Fibroblast of lung (primary cell): ENCODE measurements around the gene SELL. TPM values are rescaled to one million over a fixed set of nuclear protein-coding genes. Genes with fewer than 3 reads are reported as not detected.
"Not testable (repeated sequence)": the region's sequence is repeated elsewhere in the genome, so short reads cannot be mapped to it uniquely, and the experiment has no call there.

Source experiments
- DNase-seq, 2 donors: peaks; one replicate each; pipeline versions ENCODE4 v3.0.0 to v3.0.0-alpha.2; 2010; ENCODE audit warnings: low read depth in 2 of 2
- H2AFZ ChIP-seq: 2 replicates; pipeline ENCODE4 v1.5.1; 2012; ENCODE audit warnings: low read length, control low read depth, inconsistent platforms
- H3K27ac ChIP-seq: 2 replicates; pipeline ENCODE4 v1.5.1; 2011; ENCODE audit warnings: low read length, control low read depth; ENCODE audit not compliant: insufficient read depth
- H3K27me3 ChIP-seq: 2 replicates; pipeline ENCODE4 v1.5.1; 2011; ENCODE audit warnings: mild to moderate bottlenecking, low read length; ENCODE audit not compliant: control insufficient read depth, insufficient read depth
- H3K36me3 ChIP-seq: 2 replicates; pipeline ENCODE4 v1.5.1; 2011; ENCODE audit warnings: low read length; ENCODE audit not compliant: control insufficient read depth, insufficient read depth
- H3K4me1 ChIP-seq: 2 replicates; pipeline ENCODE4 v1.5.1; 2011; ENCODE audit warnings: low read length; ENCODE audit not compliant: control insufficient read depth, insufficient read depth; ENCODE audit errors: extremely low read depth
- H3K4me2 ChIP-seq: 2 replicates; pipeline ENCODE4 v1.5.1; 2011; ENCODE audit warnings: low read length, control low read depth; ENCODE audit not compliant: insufficient read depth; ENCODE audit errors: extremely low read depth
- H3K4me3 ChIP-seq, 4 experiments: fragments of 200-600 bp in 1 of 4; sonication (generic) in 1 of 4; replicated peaks in 1 of 4; 2 replicates each; pipeline ENCODE4 v1.5.1; 2011 to 2016; ENCODE audit warnings: low read length in 4 of 4, low read depth in 3 of 4, mild to moderate bottlenecking in 3 of 4, control low read depth in 2 of 4, inconsistent platforms in 1 of 4, mixed read lengths in 1 of 4; ENCODE audit not compliant: insufficient read depth in 1 of 4; ENCODE audit errors: control extremely low read depth in 1 of 4
- H3K79me2 ChIP-seq: 2 replicates; pipeline ENCODE4 v1.5.1; 2012; ENCODE audit warnings: mild to moderate bottlenecking, low read length, inconsistent platforms; ENCODE audit not compliant: control insufficient read depth, insufficient read depth
- H3K9ac ChIP-seq: 2 replicates; pipeline ENCODE4 v1.5.1; 2011; ENCODE audit warnings: mild to moderate bottlenecking, low read length, control low read depth; ENCODE audit not compliant: insufficient read depth
- H3K9me3 ChIP-seq: 2 replicates; pipeline ENCODE4 v1.5.1; 2012; ENCODE audit warnings: low read depth, low read length; ENCODE audit not compliant: control insufficient read depth, insufficient read depth
- H4K20me1 ChIP-seq: 2 replicates; pipeline ENCODE4 v1.5.1; 2011; ENCODE audit warnings: low read length; ENCODE audit not compliant: control insufficient read depth, insufficient read depth; ENCODE audit errors: extremely low read depth
- EZH2 ChIP-seq: IDR thresholded peaks from 2 replicates; pipeline ENCODE4 v1.5.1; 2012; ENCODE audit warnings: low read length, control low read depth, mild to moderate bottlenecking; ENCODE audit errors: missing control alignments
- polyA plus RNA-seq, 2 donors: library from polyadenylated mRNA; depleted of rRNA in 1 of 2; stranded (reverse) in 1 of 2; unstranded in 1 of 2; fragments of >200 nt; gene quantifications; 2 replicates each; pipeline ENCODE4 v1.2.1, GENCODE V29; 2011 to 2012; ENCODE audit warnings: missing spikeins in 1 of 2
- total RNA-seq: library from RNA; depleted of rRNA; stranded (reverse); fragments of >200 nt; gene quantifications from 2 replicates; pipeline ENCODE4 v1.2.1, GENCODE V29; 2014
- TF ChIP-seq, protein P1 (sequence below), 2 donors: IDR thresholded peaks in 1 of 2; conservative IDR thresholded peaks in 1 of 2; 1 replicate in 1 of 2; 2 replicates in 1 of 2; pipeline ENCODE4 v1.5.1; 2011 to 2012; ENCODE audit warnings: low read length in 2 of 2, control low read depth in 1 of 2, inconsistent platforms in 1 of 2, low read depth in 1 of 2, mild to moderate bottlenecking in 1 of 2

SELL gene
- total and polyA plus RNA-seq, 2 donors (not counting 1 experiment from before 2014, with no cell fraction given), result 0.06 to 0.17 TPM

GRCh38 chr1:169689395-169689794 is 22.0 kb downstream of the SELL start:
- H3K9me3 ChIP-seq, result no peaks in the 10 kb centered on the region
- no peaks in the 10 kb centered on the region for H3K36me3 ChIP-seq
- no peak overlapping the region for H3K4me3 ChIP-seq
- DNase-seq, result no peak
- TF ChIP-seq, protein P1, sequence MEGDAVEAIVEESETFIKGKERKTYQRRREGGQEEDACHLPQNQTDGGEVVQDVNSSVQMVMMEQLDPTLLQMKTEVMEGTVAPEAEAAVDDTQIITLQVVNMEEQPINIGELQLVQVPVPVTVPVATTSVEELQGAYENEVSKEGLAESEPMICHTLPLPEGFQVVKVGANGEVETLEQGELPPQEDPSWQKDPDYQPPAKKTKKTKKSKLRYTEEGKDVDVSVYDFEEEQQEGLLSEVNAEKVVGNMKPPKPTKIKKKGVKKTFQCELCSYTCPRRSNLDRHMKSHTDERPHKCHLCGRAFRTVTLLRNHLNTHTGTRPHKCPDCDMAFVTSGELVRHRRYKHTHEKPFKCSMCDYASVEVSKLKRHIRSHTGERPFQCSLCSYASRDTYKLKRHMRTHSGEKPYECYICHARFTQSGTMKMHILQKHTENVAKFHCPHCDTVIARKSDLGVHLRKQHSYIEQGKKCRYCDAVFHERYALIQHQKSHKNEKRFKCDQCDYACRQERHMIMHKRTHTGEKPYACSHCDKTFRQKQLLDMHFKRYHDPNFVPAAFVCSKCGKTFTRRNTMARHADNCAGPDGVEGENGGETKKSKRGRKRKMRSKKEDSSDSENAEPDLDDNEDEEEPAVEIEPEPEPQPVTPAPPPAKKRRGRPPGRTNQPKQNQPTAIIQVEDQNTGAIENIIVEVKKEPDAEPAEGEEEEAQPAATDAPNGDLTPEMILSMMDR (conservative IDR thresholded peaks at IDR 0.05 in 1 of 2, IDR thresholded peaks at IDR 0.05 in 1 of 2; ENCODE audit: low read depth in 1 of 2, low read length in 2 of 2), result no peak
- TF ChIP-seq EZH2, result no peak
- no peaks in the 10 kb centered on the region for H3K79me2 ChIP-seq
- H3K27me3 ChIP-seq, result no peaks in the 10 kb centered on the region
- H3K4me2 ChIP-seq, result no peak overlapping the region
- no peak overlapping the region for H2AFZ ChIP-seq
- H4K20me1 ChIP-seq, result no peaks in the 10 kb centered on the region
- H3K9ac ChIP-seq, result no peak overlapping the region
- H3K4me1 ChIP-seq, result no peaks in the 10 kb centered on the region
- no peak overlapping the region for H3K27ac ChIP-seq

GRCh38 chr1:169688377-169688776 is 23.0 kb downstream of the SELL start:
- H2AFZ ChIP-seq, H3K36me3 ChIP-seq, H4K20me1 ChIP-seq: not testable (repeated sequence)

GRCh38 chr1:169683661-169684060 is 27.8 kb downstream of the SELL start:
- H3K79me2 ChIP-seq, result no peaks in the 10 kb centered on the region
- H3K4me2 ChIP-seq, result no peak overlapping the region
- TF ChIP-seq, protein P1 (conservative IDR thresholded peaks at IDR 0.05 in 1 of 2, IDR thresholded peaks at IDR 0.05 in 1 of 2; ENCODE audit: low read depth in 1 of 2, low read length in 2 of 2), result no peak
- TF ChIP-seq EZH2, result no peak
- H3K27me3 ChIP-seq, result no peaks in the 10 kb centered on the region
- H3K36me3 ChIP-seq, result no peaks in the 10 kb centered on the region
- H4K20me1 ChIP-seq, result no peaks in the 10 kb centered on the region
- no peak overlapping the region for H3K4me3 ChIP-seq
- no peaks in the 10 kb centered on the region for H3K9me3 ChIP-seq
- peak in 1 of 2 donors; percentile 9 for DNase-seq
- no peak overlapping the region for H3K27ac ChIP-seq
- H3K4me1 ChIP-seq, result no peaks in the 10 kb centered on the region
- no peak overlapping the region for H2AFZ ChIP-seq
- H3K9ac ChIP-seq, result no peak overlapping the region

More at GRCh38 chr1:169688377-169688776, 23.0 kb downstream of the SELL start:
- not testable (repeated sequence) for H3K9me3 ChIP-seq, H3K9ac ChIP-seq, DNase-seq, H3K4me3 ChIP-seq, H3K79me2 ChIP-seq, H3K27me3 ChIP-seq, H3K27ac ChIP-seq, H3K4me2 ChIP-seq, H3K4me1 ChIP-seq

DNA sequence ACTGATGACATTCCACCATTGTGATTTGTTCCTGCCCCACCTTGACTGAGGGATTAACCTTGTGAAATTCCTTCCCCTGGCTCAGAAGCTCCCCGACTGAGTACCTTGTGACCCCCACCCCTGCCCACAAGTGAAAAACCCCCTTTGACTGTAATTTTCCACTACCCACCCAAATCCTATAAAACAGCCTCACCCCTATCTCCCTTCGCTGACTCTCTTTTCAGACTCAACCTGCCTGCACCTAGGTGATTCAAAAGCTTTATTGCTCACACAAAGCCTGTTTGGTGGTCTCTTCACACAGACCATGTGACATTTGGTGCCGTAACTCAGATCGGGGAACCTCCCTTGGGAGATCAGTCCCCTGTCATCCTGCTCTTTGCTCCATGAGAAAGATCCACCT is 28.3 kb downstream of the SELL start:
- not testable (repeated sequence) for H3K27ac ChIP-seq, H3K9ac ChIP-seq, DNase-seq, H3K79me2 ChIP-seq, H2AFZ ChIP-seq, H4K20me1 ChIP-seq, H3K36me3 ChIP-seq, H3K9me3 ChIP-seq, H3K4me3 ChIP-seq, H3K4me2 ChIP-seq, H3K4me1 ChIP-seq, H3K27me3 ChIP-seq
